GM19099 (cell line): Measurements from ENCODE around the gene ACSM2A.
"Not testable (repeated sequence)": the region's sequence is repeated elsewhere in the genome, so short reads cannot be mapped to it uniquely, and the experiment has no call there.

Source experiments
- POLR2A ChIP-seq: IDR thresholded peaks from 3 replicates; pipeline ENCODE4 v1.6.1; 2011; ENCODE audit warnings: low read depth; ENCODE audit not compliant: insufficient read length; ENCODE audit errors: extremely low read depth

ACSM2A gene

GRCh38 chr16:20451364-20451763, at the start of gene ACSM2A:
ACSM2A (plus strand) TSS chr16:20451521; CDS start chr16:20460115, 8,594 bp downstream.
- not testable (repeated sequence) for TF ChIP-seq POLR2A

GRCh38 chr16:20402651-20403050, 48.7 kb upstream of the ACSM2A start:
- TF ChIP-seq POLR2A = no peak

- no peak for TF ChIP-seq POLR2A
Measured at GRCh38 chr16:20404637-20405036, 46.7 kb upstream of the ACSM2A start, which contains the start of gene PDILT. PDILT (minus strand) TSS chr16:20404737; CDS start chr16:20399300, 5,437 bp downstream.

GRCh38 chr16:20409398-20410120, 41.8 kb upstream of the ACSM2A start, which contains the start of gene ACSM5:
ACSM5 (plus strand) TSS chr16:20409534; CDS start chr16:20411485, 1,951 bp downstream.
- no peak for TF ChIP-seq POLR2A

GRCh38 chr16:20410121-20410723, 41.1 kb upstream of the ACSM2A start:
- TF ChIP-seq POLR2A = no peak

- no peak for TF ChIP-seq POLR2A
Measured at GRCh38 chr16:20411055-20411454, 40.3 kb upstream of the ACSM2A start.

GRCh38 chr16:20415541-20415940, 35.8 kb upstream of the ACSM2A start:
- no peak for TF ChIP-seq POLR2A

GRCh38 chr16:20424129-20424866, 27.0 kb upstream of the ACSM2A start:
- TF ChIP-seq POLR2A = no peak

- TF ChIP-seq POLR2A = no peak
Measured at GRCh38 chr16:20430948-20431347, 20.4 kb upstream of the ACSM2A start.

GRCh38 chr16:20441191-20441590, 10.1 kb upstream of the ACSM2A start:
- no peak for TF ChIP-seq POLR2A

GRCh38 chr16:20484726-20485125, 33.4 kb downstream of the ACSM2A start:
- no peak for TF ChIP-seq POLR2A

- no peak for TF ChIP-seq POLR2A
Measured at GRCh38 chr16:20485408-20485807, 34.1 kb downstream of the ACSM2A start.

GRCh38 chr16:20504418-20504817, 53.1 kb downstream of the ACSM2A start:
- TF ChIP-seq POLR2A = no peak

- TF ChIP-seq POLR2A = no peak
Measured at GRCh38 chr16:20507280-20507679, 56.0 kb downstream of the ACSM2A start.

GRCh38 chr16:20510323-20510722, 59.0 kb downstream of the ACSM2A start:
- TF ChIP-seq POLR2A = no peak

GRCh38 chr16:20515688-20516090, 64.4 kb downstream of the ACSM2A start:
- TF ChIP-seq POLR2A = no peak

GRCh38 chr16:20517149-20517548, 65.8 kb downstream of the ACSM2A start:
- no peak for TF ChIP-seq POLR2A
